ENCODE data around the gene CRB1.

CRB1 gene

GRCh38 chr1:197305925-197306324 is 37.9 kb downstream of the CRB1 start:
- no peaks in the 10 kb centered on the region for H3F3A ChIP-seq (ENCODE audit: insufficient read depth, low read length)
- no peak overlapping the region for H3K4me2 ChIP-seq (ENCODE audit: low read length)
- no peaks in the 10 kb centered on the region for H3K4me1 ChIP-seq (ENCODE audit: insufficient read depth, low read length, severe bottlenecking)
- no peaks in the 10 kb centered on the region for H3K36me3 ChIP-seq (ENCODE audit: insufficient read depth, low read length)
- H3K9me2 ChIP-seq (ENCODE audit: low read depth, low read length), result no peaks in the 10 kb centered on the region
- H3K27me3 ChIP-seq (ENCODE audit: insufficient read depth, low read length), result no peaks in the 10 kb centered on the region
- TF ChIP-seq CTCF (IDR thresholded peaks at IDR 0.05; ENCODE audit: low read length) (no peak), EZH2 (IDR thresholded peaks at IDR 0.05; ENCODE audit: borderline replicate concordance, low read length) (no peak)
- H3K9me3 ChIP-seq (ENCODE audit: low read length), result no peaks in the 10 kb centered on the region
- no peaks in the 10 kb centered on the region for H4K20me1 ChIP-seq (ENCODE audit: insufficient read depth, low read length)
- H3K4me3 ChIP-seq (ENCODE audit: low read depth, low read length, poor library complexity, severe bottlenecking), result no peak overlapping the region
- no peak overlapping the region for H3K9ac ChIP-seq (ENCODE audit: low read length)
- no peak overlapping the region for H3K27ac ChIP-seq (ENCODE audit: low read depth, low read length, poor library complexity, severe bottlenecking)
- no peak overlapping the region for H2AFZ ChIP-seq (ENCODE audit: low read length)
- no peaks in the 10 kb centered on the region for H3K79me2 ChIP-seq (ENCODE audit: insufficient read depth, low read length)

- Histone ChIP-seq H3K36me3 (ENCODE audit: insufficient read depth, low read length) (no peaks in the 10 kb centered on the region), H3K9me2 (ENCODE audit: low read depth, low read length) (no peaks in the 10 kb centered on the region), H3K27ac (ENCODE audit: low read depth, low read length, poor library complexity, severe bottlenecking) (no peak overlapping the region), H4K20me1 (ENCODE audit: insufficient read depth, low read length) (no peaks in the 10 kb centered on the region), H3K27me3 (ENCODE audit: insufficient read depth, low read length) (no peaks in the 10 kb centered on the region), H3K9me3 (ENCODE audit: low read length) (no peaks in the 10 kb centered on the region), H3K4me3 (ENCODE audit: low read depth, low read length, poor library complexity, severe bottlenecking) (no peak overlapping the region), H3K9ac (ENCODE audit: low read length) (no peak overlapping the region), H2AFZ (ENCODE audit: low read length) (no peak overlapping the region), H3F3A (ENCODE audit: insufficient read depth, low read length) (no peaks in the 10 kb centered on the region), H3K79me2 (ENCODE audit: insufficient read depth, low read length) (no peaks in the 10 kb centered on the region), H3K4me1 (ENCODE audit: insufficient read depth, low read length, severe bottlenecking) (no peaks in the 10 kb centered on the region), H3K4me2 (ENCODE audit: low read length) (no peak overlapping the region)
- no peak for TF ChIP-seq EZH2 (IDR thresholded peaks at IDR 0.05; ENCODE audit: borderline replicate concordance, low read length)
- no peak for TF ChIP-seq CTCF (IDR thresholded peaks at IDR 0.05; ENCODE audit: low read length)
These were observed 38.5 kb downstream of the CRB1 start for GRCh38 chr1:197306381-197307062.

GRCh38 chr1:197307136-197307535 is 39.1 kb downstream of the CRB1 start:
- Histone ChIP-seq H3K27ac (ENCODE audit: low read depth, low read length, poor library complexity, severe bottlenecking) (no peak overlapping the region), H3K4me2 (ENCODE audit: low read length) (no peak overlapping the region), H3K4me3 (ENCODE audit: low read depth, low read length, poor library complexity, severe bottlenecking) (no peak overlapping the region), H3K4me1 (ENCODE audit: insufficient read depth, low read length, severe bottlenecking) (no peaks in the 10 kb centered on the region), H3K9me3 (ENCODE audit: low read length) (no peaks in the 10 kb centered on the region), H3K36me3 (ENCODE audit: insufficient read depth, low read length) (no peaks in the 10 kb centered on the region), H3K27me3 (ENCODE audit: insufficient read depth, low read length) (no peaks in the 10 kb centered on the region), H3K9me2 (ENCODE audit: low read depth, low read length) (no peaks in the 10 kb centered on the region), H3K9ac (ENCODE audit: low read length) (no peak overlapping the region), H2AFZ (ENCODE audit: low read length) (no peak overlapping the region), H3K79me2 (ENCODE audit: insufficient read depth, low read length) (no peaks in the 10 kb centered on the region), H4K20me1 (ENCODE audit: insufficient read depth, low read length) (no peaks in the 10 kb centered on the region), H3F3A (ENCODE audit: insufficient read depth, low read length) (no peaks in the 10 kb centered on the region)
- no peak for TF ChIP-seq CTCF (IDR thresholded peaks at IDR 0.05; ENCODE audit: low read length)
- TF ChIP-seq EZH2 (IDR thresholded peaks at IDR 0.05; ENCODE audit: borderline replicate concordance, low read length), result no peak

Data from OCI-LY1 (cell line).